Measurements from ENCODE around the gene AGAP1.

DNA sequence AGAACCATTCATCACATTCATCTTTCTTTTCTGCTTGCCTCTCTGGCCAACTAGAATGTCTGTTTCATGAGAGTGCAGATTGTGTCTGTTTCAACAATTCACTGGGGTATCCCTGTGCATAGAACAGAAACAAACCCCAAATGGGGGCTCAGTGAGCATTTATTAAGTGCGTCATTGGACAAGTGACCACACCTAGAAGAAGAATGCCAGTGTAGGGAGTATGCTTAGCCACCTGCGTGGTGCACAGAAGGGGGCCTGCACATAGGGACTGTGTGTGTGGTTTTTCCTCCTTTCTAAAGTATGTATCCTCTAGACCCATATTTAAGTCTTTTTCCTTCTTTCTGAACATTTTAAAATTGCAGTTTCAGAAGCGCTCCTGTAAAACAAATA lies 255.9 kb downstream of the AGAP1 start:
- TF ChIP-seq, protein P1, sequence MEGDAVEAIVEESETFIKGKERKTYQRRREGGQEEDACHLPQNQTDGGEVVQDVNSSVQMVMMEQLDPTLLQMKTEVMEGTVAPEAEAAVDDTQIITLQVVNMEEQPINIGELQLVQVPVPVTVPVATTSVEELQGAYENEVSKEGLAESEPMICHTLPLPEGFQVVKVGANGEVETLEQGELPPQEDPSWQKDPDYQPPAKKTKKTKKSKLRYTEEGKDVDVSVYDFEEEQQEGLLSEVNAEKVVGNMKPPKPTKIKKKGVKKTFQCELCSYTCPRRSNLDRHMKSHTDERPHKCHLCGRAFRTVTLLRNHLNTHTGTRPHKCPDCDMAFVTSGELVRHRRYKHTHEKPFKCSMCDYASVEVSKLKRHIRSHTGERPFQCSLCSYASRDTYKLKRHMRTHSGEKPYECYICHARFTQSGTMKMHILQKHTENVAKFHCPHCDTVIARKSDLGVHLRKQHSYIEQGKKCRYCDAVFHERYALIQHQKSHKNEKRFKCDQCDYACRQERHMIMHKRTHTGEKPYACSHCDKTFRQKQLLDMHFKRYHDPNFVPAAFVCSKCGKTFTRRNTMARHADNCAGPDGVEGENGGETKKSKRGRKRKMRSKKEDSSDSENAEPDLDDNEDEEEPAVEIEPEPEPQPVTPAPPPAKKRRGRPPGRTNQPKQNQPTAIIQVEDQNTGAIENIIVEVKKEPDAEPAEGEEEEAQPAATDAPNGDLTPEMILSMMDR (IDR thresholded peaks at IDR 0.05; ENCODE audit: low read depth, low read length, missing input control), result no peak
- TF ChIP-seq TAF1 (conservative IDR thresholded peaks at IDR 0.05), result no peak
- TF ChIP-seq YY1 (IDR thresholded peaks at IDR 0.05), result no peak
- TF ChIP-seq, protein P2, sequence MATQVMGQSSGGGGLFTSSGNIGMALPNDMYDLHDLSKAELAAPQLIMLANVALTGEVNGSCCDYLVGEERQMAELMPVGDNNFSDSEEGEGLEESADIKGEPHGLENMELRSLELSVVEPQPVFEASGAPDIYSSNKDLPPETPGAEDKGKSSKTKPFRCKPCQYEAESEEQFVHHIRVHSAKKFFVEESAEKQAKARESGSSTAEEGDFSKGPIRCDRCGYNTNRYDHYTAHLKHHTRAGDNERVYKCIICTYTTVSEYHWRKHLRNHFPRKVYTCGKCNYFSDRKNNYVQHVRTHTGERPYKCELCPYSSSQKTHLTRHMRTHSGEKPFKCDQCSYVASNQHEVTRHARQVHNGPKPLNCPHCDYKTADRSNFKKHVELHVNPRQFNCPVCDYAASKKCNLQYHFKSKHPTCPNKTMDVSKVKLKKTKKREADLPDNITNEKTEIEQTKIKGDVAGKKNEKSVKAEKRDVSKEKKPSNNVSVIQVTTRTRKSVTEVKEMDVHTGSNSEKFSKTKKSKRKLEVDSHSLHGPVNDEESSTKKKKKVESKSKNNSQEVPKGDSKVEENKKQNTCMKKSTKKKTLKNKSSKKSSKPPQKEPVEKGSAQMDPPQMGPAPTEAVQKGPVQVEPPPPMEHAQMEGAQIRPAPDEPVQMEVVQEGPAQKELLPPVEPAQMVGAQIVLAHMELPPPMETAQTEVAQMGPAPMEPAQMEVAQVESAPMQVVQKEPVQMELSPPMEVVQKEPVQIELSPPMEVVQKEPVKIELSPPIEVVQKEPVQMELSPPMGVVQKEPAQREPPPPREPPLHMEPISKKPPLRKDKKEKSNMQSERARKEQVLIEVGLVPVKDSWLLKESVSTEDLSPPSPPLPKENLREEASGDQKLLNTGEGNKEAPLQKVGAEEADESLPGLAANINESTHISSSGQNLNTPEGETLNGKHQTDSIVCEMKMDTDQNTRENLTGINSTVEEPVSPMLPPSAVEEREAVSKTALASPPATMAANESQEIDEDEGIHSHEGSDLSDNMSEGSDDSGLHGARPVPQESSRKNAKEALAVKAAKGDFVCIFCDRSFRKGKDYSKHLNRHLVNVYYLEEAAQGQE (IDR thresholded peaks at IDR 0.05), result no peak
- no peak for TF ChIP-seq JUND (IDR thresholded peaks at IDR 0.05)
- TF ChIP-seq, protein P3, sequence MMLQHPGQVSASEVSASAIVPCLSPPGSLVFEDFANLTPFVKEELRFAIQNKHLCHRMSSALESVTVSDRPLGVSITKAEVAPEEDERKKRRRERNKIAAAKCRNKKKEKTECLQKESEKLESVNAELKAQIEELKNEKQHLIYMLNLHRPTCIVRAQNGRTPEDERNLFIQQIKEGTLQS (IDR thresholded peaks at IDR 0.05), result no peak
- TF ChIP-seq SP1 (IDR thresholded peaks at IDR 0.05), result no peak
- TF ChIP-seq, protein P4, sequence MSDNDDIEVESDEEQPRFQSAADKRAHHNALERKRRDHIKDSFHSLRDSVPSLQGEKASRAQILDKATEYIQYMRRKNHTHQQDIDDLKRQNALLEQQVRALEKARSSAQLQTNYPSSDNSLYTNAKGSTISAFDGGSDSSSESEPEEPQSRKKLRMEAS (IDR thresholded peaks at IDR 0.05), result no peak
- no peak for TF ChIP-seq GABPA (IDR thresholded peaks at IDR 0.05 in 1 of 2, conservative IDR thresholded peaks at IDR 0.05 in 1 of 2)
- TF ChIP-seq, protein P5, sequence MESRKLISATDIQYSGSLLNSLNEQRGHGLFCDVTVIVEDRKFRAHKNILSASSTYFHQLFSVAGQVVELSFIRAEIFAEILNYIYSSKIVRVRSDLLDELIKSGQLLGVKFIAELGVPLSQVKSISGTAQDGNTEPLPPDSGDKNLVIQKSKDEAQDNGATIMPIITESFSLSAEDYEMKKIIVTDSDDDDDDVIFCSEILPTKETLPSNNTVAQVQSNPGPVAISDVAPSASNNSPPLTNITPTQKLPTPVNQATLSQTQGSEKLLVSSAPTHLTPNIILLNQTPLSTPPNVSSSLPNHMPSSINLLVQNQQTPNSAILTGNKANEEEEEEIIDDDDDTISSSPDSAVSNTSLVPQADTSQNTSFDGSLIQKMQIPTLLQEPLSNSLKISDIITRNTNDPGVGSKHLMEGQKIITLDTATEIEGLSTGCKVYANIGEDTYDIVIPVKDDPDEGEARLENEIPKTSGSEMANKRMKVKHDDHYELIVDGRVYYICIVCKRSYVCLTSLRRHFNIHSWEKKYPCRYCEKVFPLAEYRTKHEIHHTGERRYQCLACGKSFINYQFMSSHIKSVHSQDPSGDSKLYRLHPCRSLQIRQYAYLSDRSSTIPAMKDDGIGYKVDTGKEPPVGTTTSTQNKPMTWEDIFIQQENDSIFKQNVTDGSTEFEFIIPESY (IDR thresholded peaks at IDR 0.05), result no peak
- TF ChIP-seq FOXA1 (IDR thresholded peaks at IDR 0.05), result no peak
- TF ChIP-seq RAD21 (IDR thresholded peaks at IDR 0.05), result no peak

Measured in liver (tissue), 3 donors.